ENCODE results near the gene OR6C6.
"Not testable (repeated sequence)": the region's sequence is repeated elsewhere in the genome, so short reads cannot be mapped to it uniquely, and the experiment has no call there.

OR6C6 gene

DNA sequence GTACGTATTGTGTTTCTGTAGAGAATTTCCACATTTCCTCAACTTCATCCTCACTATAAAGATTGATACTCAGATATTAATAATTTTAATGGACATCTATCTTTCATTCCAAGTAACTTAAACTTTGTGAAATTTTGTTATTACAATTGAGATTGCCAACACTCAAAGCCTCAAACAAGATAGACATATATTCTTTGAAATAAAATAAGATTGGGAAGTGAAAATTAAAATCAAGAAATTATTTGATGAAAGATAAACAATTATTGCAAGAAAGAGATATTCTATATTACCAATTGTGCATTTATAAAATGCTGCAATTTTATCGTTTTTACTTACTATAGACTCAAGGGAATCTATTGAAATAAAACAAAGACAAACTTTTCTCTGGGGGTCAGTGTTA lies at the start of gene OR6C6:
Gene OR6C6, minus strand, starts transcription at position 101 of the 400 bp plus-strand sequence. CDS start 1,337 bp downstream, outside the sequence.
- DNase-seq (ENCODE audit: low read depth, low spot score) = no peak

DNA sequence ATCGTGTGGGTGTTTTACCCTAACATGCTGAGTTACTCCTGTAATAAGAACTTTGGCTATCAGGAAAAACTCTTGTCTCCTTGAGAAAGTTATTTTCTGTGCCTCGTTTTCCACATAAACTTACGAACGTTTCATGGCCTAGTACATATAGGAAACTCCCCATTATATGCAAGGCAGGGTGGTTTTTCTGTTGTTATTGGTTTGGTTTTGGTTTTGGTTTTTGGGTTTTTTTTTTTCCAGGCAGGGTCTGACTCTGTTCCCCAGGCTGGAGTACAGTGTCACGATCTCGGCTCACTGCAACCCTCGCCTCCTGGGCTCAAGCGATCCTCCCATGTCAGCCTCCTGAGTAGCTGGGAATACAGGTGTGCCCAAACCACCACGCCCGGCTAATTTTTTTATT lies 39.6 kb upstream of the OR6C6 start:
- DNase-seq (ENCODE audit: low read depth, low spot score) = no peak

DNA sequence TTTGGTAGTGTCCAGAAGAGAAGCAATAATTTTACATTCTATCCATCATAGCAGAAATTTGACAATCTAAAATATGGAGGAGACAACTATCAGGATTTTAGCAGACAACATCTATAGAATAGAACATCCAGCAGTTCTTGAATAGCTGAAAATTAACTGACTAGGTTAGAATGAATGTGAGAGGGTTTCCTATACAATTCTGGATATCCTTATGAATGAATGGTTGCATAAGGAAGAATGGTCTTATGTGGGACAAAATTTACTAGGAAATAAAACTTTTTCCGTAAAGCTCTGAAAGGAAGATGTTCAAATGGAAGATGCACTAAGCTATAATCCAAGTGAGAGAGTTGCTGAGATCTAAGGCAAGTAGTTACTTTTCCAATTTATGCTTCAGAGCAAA lies 34.1 kb upstream of the OR6C6 start, which contains the start of gene OR6C3:
Gene OR6C3, plus strand, starts transcription at position 301 of the 400 bp plus-strand sequence. CDS start 955 bp downstream, outside the sequence.
- no peak for DNase-seq (ENCODE audit: low read depth, low spot score)

DNA sequence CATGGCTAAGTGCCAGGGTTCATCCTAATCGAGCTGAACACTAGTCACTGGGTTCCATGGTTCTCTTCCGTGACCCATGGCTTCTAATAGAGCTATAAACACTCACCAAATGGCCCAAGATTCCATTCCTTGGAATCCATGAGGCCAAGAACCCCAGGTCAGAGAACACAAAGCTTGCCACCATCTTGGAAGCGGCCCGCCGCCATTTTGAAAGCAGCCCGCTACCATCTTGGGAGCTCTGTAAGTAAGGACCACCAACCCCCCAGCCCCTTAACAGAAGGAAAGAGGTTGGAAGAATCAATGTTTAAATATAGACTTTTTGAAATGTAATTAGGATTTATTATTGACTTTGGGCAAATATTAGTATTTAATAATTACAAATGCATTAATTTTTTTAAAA lies 29.4 kb upstream of the OR6C6 start:
- DNase-seq (ENCODE audit: low read depth, low spot score) = not testable (repeated sequence)

DNA sequence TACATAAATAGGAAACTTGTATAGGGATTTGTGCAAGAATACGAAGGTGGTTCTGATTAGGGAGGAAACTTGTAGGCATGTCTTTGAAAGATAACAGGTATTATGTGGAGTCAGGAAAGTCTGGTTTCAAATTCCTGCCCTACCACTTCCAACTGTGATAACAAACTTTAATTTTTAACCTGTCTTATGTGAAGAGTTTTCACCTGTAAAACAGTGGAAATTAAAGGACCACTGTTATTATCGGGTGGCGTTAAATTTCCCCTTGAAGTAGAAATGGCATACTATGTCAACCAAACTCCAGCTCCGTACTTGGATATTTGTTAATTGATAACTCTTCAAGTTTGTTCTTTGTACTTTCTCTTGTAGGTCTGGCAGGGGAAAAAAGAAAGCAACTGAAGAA lies 23.8 kb upstream of the OR6C6 start:
- no peak for DNase-seq (ENCODE audit: low read depth, low spot score)

DNA sequence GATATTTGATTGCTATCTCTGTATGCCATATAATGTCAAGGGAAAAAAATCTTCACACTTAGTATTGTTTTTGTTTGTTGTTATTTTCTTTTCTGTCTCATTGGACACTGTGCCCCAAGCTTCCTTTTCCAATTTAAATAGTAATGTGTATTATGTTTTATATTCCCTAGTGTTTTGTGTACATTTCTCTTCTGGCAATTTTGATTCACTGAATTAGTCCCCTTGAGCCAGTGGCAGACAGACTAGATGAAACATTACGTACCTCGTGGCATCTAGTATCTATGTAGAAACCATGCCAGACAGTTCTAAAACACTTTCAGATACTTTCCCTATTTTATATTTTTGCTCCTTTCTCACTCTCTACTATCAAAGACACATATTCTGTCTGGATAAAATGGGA lies 17.7 kb upstream of the OR6C6 start, which contains the start of gene OR6C1:
Gene OR6C1, plus strand, starts transcription at position 301 of the 400 bp plus-strand sequence. CDS start 6,257 bp downstream, outside the sequence.
- no peak for DNase-seq (ENCODE audit: low read depth, low spot score)

DNA sequence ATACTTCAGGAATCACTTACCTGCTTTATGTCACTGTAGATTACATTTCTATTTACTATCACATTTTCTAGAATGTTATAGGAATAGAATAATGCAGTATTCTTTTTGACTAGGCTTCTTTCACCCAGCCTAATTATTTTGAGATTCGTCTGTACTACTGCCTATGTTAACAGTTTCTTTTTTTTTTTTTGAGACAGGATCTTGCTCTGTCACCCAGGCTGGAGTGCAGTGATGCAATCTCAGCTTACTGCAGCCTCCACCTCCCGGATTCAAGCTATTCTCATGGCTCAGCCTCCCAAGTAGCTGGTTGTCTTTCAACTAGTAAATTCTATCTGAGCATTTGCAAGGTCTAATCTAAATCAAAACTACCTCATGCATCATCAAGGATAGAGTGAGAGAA lies 6.4 kb downstream of the OR6C6 start:
- no peak for DNase-seq (ENCODE audit: low read depth, low spot score)

DNA sequence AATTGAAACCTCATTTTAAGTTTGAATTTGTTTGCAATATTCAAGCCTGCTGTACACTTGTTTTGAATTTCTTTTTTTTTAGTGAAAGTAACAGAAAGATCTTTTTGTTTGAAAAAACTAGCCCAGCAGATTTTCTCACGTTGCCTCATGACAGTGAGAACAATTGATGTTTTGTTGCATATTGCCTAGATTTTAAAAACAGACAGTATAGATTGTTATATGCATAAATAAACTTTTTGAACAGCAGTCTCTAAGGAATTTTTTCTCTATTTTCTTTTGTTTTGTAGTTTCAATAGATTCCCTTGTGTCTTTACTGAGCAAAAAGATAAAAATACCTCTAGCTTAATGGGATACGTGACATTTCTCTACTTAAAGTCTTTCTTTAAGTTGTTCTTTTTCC lies 15.4 kb downstream of the OR6C6 start:
- no peak for DNase-seq (ENCODE audit: low read depth, low spot score)

DNA sequence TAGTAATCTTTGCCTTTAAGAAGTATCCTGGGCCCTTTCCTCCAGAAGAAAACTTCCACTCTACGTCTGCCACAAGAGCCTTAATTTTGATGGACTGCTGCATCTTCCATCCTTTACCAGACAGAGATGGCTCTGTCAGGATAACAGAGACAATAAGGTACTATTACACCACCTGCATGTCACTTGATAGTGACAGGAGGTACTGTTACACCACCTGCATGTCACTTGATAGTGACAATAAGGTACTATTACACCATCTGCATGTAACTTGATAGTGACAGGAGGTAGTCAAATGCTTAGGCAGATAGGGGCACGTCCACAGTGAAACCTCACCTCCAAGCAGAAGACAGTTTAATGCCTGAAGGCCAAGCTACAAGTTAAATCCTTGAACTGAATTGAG lies 38.1 kb downstream of the OR6C6 start:
- DNase-seq (ENCODE audit: low read depth, low spot score) = no peak

DNA sequence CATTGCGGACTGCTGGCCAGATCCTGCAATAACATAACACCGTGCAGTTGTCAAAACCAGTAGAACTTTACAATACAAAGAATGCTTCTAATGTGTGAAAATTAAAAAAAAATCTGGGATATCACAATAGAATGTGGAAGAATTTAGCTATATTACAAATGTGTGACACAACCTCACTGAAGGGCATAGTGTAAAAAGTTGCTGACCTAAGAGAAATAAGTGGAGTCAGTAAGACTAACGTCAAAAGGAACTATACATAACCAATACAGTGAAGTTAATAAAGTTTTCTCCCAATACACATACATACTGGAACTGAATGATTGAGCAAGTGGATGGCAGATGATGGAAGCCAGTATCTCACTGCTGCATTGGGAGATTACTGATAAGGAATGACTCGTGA lies 39.5 kb downstream of the OR6C6 start:
- DNase-seq (ENCODE audit: low read depth, low spot score) = no peak

DNA sequence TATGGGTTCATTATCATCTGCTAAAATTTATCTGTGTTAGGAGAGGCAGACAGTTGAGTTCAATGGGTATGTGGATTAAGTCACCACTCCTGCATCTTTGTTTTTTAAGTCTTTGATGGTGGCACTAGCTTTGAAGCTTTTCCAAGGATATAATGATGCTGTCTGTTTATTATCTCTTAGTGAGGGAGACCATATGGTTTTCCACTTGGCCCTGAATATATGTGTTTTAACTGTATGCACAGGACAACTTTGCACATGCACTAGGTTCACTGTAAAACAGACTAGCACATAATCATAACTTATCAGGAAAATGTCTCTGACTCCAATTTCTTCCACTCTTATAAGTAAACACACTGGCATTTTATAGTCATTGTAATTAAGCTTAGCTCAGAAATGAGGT lies 43.1 kb downstream of the OR6C6 start:
- no peak for DNase-seq (ENCODE audit: low read depth, low spot score)

DNA sequence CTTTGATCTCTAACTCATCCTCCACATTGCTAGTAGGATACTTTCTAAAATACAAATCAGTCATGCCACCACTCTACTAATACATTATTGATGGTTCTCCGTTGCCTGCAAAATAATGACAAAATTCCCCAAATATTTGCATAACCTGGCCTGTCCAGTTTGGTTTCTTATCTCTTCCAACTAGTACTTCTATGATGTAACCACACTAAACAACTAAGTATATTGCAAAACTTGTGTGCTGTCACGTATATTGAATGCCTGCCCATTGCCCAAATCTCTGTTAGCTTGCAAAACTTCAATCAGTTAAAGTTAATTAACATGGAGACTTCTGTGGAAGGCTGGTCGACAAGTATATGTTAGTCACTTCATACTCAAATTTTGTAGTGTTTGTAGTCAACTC lies 45.4 kb downstream of the OR6C6 start:
- DNase-seq (ENCODE audit: low read depth, low spot score) = no peak

DNA sequence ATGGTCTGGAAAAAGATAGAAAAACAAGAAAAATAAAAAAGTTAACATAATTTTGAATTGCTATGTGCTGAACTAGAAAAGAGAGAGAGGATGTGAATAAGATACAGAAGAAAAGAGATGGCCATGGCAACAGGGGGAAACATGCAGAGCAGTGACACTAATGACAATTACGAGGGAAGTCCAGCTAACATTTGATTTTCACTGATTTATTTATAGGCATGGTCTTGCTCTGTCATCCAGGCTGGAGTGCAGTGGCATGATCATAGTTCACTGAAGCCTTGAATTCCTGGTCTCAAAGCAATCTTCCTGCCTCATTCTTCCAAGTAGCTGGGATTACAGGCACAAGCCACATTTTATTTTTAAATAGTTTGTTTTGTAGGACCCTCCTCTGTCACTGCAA lies 50.2 kb downstream of the OR6C6 start:
- no peak for DNase-seq (ENCODE audit: low read depth, low spot score)

DNA sequence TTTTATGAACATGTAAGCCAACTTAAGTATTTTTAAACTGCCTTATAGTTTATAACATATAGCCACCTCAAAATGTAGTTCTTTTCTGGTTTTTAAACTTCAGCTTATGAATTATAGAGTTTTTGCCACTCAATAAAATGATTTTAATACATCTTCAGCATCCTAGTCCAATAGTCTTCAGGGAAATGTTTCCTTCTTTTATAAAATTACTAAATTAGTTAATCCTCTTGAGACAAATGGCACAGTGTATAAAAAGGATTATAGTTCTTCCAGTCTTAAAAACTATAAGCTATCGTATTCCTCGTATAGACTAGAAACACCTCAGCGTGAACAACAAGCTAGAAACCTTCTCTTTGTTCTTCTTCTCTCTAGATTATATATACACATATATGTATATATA lies 52.1 kb downstream of the OR6C6 start, which contains the start of gene OR6C74:
Gene OR6C74, plus strand, starts transcription at position 301 of the 400 bp plus-strand sequence. CDS start 2,679 bp downstream, outside the sequence.
- no peak for DNase-seq (ENCODE audit: low read depth, low spot score)
